Vein endothelial cell (primary cell): Measurements from ENCODE around the gene SMIM32. TPM values are rescaled to one million over a fixed set of nuclear protein-coding genes. Genes with fewer than 3 reads are reported as not detected.

ENCODE experiments used
- total RNA-seq: library from RNA; depleted of rRNA; stranded (reverse); fragments of >200 nt; gene quantifications from 2 replicates; pipeline ENCODE4 v1.2.3, GENCODE V29; 2012

The SMIM32 gene
- total RNA-seq = not detected in 2 replicates

GRCh38 chr5:136192526-136193321 is at the start of gene SMIM32:
TSS of gene SMIM32 (minus strand) at chr5:136193162. CDS start at chr5:136192524, 638 bp downstream.

Other genes starting within 250 kb of the SMIM32 start
- not detected in 2 replicates for gene LECT2, start 238.2 kb downstream of the SMIM32 start, total RNA-seq
- gene TGFBI, start 164.2 kb downstream of the SMIM32 start, total RNA-seq = 7.6 and 22.9 TPM in 2 replicates
- 52.6 and 68.3 TPM in 2 replicates for gene SMAD5, start 60.3 kb downstream of the SMIM32 start, total RNA-seq
- gene TRPC7, start 172.4 kb upstream of the SMIM32 start, total RNA-seq = not detected in 2 replicates